Raji (cell line): ENCODE data around the gene ATP9A.

Experiments
- POLR2A ChIP-seq: IDR thresholded peaks from 2 replicates; pipeline ENCODE4 v1.6.1; 2011; ENCODE audit warnings: low read depth, low read length, control low read depth; ENCODE audit not compliant: insufficient read depth

ATP9A gene

DNA sequence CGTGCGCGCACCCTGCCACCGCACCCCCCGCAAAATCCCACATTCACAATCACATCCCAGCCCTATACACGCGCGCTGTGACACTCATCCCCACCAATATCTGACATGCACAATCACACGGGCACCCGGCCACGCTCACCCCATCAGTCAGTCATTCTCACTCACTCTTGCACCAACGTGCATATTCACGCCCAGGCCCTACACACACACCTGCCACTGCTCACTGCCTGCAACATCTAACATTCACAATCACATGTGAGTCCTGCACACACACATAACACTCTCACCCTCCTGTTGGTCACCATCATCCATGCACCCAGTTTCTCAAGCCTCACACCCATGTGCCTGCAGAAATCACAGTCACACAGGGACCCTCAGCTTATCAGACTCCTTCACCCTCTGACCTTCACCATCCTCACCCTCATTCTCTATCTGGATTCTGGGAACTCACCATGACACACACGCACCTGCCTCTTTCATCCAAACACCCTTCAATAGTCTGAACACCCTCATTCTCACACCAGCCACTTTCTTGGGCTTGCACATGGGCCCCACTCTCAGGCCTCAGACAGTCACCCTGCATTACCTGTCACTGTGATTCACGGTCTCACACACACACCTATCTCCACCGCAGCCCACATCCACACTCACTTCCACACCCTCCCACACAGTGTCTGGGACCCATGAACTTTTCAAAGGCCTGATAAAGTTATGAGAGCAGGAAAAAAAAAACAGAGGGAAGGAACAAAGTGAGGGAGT, 748 bp upstream of the ATP9A start:
- no peak for TF ChIP-seq POLR2A

DNA sequence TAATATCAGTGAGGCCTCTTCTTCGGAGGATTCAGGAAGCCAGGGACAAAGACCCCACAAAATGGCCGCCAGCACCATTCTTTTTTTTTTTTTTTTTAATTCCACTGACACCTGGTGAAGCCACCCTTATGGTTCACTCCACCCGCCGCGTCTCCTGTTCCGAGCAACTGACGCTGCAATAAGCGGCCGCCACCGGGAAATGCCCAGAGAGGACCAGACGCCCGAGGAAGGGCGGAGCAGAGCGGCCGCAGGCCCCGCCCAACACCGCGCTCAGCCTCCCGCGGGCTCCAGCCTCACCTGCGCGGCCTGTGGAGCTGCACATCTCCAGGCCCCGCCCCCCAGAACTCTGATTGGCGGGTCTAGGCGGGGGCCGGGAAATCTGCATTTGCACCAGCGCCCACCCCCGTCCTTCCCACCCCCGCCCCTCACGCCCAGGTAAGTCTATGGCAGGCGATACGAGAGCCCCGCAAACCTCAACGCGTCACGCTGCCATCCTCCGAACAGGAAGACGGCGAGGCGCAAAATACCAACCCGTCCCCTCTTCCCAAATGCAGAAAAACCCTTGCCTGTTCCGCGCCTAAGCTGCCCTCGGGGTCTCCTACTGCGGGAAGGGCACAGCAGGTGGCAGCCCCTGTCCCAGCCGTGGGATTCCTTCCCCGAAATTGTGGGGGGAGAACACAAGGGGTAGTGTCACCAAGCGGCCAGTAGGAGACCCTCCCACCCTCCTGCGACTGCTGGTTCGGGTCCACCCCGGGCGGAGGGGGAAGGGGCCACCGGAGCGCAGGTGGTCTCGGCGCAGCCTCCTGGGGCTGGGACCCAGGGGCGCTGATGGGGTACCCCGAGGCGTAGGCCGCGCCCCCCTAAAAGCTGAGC, 960 bp downstream of the ATP9A start:
- no peak for TF ChIP-seq POLR2A

DNA sequence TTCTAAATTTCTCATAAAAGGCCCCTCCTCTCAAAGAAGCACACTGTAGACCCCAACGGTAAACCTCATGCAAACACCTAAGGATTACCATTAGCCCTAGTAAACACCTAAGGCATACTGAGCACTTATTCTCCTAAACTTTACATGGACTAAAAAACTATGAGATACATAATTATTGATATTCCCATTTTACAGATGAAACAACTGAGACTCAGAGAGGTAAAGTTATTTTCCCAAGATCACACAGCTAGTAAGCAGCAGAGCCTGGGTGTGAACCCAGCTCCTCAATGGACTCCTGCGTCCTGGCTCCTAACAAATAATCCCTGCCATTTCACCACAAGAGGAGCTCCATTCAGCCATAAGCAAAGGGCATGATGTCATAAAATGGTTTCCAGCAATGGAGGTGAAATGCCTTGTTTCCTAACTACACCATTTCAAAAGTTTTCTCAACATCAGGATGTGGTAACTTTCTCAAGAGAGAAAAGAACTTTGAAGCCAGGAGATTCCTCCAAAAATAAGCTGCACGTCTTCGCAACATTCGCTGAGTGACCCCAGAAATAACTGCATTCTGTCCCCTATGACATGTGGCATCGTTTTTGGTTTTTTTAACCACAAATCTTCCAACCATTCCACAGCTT, 4.1 kb downstream of the ATP9A start:
- no peak for TF ChIP-seq POLR2A

DNA sequence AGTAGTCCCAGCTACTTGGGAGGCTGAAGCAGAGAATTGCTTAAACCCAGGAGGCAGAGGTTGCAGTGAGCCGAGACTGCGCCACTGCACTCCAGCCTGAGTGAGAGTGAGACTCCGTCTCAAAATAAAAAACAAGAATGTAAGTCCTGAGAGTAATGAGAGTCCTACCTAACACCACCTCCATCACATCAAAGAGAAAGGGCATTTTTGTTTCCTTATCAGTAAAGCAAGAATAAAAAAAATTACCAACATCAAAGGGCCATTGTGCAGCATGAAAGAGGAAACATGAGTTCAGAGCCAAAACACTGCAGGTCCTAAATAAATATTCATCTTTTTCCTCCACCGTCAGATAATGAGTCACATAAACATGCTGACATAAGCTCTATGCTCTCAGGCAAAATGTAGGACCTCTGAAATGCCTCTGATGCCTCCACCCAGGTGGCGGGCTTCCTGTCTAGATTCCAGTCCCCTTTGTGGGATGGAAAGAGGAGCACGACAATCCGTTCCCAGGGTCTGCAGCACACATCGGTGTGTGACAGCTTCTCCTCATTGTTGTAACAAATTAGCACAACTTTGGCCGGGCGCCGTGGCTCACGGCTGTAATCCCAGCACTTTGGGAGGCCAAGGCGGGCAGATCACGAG, 7.2 kb downstream of the ATP9A start:
- TF ChIP-seq POLR2A: no peak

DNA sequence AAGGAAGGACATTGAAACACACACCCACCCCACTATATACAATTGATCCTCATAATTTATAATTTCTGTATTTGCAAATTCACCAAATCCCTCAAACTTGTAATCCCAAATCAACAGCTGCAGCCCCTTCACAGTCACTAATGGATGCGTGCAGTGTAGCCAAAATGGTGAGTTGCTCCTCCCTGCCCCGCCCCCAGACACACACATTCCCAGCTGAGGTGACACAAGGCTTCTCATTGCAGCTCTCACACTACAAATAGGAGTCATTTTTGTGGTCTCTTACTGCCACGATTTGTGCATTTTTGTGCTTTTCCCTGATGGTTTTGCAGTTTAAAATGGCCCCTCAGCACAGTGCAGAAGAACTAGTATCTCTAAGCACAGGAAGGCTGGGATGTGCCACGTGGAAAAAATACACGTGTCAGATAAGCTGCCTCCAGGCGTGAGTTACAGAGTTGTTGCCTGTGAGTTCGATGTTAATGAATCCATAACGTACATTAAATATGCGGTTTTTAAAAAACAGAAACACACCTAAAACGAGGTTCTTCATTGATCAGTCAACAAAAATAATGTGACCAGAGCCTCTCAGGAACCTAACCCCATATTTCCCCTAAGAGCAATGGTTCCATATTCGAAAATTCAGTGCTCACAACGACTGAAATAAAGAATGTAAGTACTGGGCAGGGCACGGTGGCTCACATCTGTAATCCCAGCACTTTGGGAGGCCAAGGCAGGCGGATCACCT, 8.2 kb downstream of the ATP9A start:
- no peak for TF ChIP-seq POLR2A

DNA sequence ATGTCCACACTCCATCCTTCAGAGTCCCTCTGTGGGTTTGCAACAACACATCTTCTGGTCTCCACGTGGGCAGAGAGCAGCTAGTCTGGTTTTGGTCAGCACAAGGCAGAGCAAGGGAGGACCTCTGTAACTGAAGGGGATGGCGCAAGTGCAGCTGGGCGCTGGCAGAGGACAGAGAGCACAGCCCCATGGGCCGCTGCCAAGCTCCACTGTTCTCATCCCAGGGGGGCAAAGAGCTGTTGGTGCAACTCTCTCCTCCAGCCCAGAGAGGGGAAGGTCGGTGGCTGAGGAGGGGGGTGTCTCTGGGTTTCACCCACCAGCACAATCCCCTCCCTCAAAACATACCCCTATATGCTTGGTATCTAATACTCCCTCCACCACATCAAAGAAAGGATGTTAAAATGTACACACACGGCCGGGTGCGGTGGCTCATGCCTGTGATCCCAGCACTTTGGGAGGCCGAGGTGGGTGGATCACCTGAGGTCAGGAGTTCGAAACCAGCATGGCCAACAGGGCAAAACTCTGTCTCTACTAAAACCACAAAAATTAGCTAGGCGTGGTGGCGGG, 9.1 kb downstream of the ATP9A start:
- no peak for TF ChIP-seq POLR2A

DNA sequence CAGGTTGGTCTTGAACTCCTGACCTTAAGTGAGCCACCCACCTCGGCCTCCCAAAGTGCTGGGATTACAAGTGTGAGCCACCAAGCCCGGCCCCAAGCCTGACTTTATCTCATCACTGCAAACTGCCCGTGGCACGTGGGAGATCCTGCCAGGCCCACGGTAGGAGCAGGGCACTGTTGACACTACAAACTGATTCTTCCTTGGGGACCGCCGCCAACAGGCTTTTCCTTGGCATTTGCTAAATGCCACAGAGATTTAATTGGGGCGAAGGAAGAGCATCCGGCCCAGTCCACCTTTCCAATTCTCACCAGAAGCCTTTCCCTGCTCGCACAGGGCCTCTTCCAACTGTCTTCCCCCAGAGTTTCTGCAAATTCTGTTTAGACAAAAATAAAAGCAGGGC, 11.0 kb downstream of the ATP9A start:
- TF ChIP-seq POLR2A: no peak

DNA sequence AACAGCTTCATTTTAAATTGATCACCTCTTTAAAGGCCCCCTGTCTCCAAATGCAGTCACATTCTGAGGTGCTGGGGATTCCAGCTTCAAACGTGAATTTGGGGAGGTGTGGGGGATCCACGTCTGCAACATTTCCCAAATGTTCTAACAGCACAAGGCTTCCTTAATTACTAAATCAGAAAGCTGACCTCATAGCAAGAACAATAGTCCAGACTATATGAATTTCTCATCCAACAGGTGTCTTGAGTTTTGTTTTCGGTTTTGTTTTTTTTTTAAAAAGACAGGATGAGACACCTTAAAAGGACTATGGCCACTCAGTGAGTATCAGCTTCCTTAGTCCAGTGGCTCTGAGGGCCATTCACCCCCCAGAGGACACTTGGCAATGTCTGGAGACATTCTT, 11.5 kb downstream of the ATP9A start:
- no peak for TF ChIP-seq POLR2A

DNA sequence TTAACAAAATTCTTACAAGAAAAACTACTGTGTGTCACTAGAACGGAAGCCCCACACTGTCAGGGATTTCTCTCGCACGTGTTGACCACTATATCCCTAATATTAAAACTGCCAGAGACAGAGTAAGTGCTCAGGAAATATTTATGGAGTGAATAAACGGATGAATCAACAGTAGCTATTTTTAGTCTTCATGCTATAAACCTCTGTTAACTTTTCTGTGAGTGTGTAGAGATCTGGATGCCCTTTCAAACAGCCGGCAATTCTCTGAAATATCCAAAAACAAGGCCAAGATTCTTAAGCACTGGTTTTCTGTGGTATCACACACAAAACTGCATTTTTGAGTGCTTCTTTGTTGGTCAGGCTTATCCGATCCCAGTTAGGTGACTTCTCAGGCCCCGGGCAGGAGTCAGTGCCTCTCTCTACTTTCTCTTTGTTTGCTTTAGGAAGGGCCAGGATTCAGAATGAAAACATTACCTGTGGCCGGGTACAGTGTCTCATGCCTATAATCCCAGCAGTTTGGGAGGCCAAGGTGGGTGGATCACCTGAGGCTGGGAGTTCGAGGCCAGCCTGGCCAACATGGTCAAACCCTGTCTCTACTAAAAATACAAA, 15.7 kb downstream of the ATP9A start:
- TF ChIP-seq POLR2A: no peak

DNA sequence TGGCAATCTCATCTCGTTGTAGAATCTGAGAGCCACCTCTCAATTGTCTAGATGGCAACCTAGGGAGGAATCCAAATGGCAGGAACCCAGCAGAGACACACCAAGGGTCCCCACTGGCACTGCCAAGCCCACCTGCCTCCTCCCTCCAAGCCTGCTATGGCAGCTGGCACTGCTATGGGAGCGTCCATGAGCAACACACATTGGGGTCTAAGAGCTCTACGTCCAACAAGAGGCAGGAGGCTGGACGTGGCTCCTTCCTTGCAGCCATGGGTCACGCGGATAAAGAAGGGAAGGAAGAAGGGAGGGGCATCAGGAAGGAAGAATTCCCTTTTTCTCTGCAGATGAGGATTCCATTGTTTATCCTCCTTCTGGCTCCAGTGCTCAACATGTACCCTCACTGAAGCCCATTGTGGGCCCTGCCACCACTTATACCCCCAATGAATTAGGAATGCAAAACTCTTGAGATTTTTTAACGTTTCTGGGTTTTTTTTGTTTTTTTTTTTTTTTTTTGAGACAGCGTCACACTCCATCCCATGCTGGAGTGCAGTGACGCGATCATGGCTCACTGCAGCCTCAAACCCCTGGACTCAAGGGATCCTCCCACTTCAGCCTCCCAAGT, 17.3 kb downstream of the ATP9A start:
- no peak for TF ChIP-seq POLR2A

DNA sequence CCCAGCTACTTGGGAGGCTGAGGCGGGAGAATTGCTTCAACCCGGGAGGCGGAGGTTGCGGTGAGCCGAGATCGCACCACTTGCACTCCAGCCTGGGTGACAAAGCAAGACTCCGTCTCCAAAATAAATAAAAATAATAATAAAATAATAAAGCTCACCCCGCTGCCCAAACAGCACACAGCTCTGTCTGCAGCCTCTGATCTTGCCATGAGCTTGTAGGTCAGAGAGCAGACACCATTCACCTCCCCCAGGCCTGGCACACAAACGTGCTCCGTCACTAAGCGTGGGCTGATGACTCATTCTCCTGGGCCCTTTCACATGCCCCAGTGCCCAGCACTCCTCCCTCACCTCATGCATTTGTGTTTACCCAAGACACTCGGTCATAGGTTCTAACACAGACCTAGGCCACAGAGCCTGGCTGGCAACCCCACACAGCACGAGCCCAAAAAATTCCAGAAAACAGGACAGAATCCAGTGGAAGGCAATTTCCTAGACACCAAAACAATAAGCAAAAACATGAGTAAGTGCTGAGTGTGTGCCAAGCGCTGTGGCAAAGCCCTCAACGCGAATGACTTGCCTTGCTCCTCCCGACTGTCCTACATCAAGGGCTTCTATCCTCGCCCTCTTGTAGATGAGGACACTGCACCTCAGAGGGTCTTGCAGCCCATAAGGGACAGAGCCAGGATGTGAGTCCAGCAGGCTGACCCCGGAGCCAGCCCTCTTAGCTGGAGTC, 18.0 kb downstream of the ATP9A start:
- no peak for TF ChIP-seq POLR2A

DNA sequence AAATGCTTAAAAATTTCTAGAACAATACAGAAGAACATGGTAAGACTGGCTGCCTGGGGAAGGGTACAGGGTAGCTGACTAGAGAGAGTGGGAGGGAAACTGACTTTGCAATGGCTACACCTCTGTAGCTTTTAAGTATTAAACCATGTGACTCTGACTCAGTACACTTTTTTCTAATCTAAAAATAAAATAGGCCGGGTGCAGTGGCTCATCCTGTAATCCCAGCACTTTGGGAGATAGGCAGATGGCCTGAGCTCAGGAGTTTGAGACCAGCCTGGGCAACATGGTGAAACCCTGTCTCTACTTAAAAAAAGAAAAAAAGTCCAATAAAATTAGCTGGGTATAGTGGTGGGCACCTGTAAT, 18.5 kb downstream of the ATP9A start:
- no peak for TF ChIP-seq POLR2A

DNA sequence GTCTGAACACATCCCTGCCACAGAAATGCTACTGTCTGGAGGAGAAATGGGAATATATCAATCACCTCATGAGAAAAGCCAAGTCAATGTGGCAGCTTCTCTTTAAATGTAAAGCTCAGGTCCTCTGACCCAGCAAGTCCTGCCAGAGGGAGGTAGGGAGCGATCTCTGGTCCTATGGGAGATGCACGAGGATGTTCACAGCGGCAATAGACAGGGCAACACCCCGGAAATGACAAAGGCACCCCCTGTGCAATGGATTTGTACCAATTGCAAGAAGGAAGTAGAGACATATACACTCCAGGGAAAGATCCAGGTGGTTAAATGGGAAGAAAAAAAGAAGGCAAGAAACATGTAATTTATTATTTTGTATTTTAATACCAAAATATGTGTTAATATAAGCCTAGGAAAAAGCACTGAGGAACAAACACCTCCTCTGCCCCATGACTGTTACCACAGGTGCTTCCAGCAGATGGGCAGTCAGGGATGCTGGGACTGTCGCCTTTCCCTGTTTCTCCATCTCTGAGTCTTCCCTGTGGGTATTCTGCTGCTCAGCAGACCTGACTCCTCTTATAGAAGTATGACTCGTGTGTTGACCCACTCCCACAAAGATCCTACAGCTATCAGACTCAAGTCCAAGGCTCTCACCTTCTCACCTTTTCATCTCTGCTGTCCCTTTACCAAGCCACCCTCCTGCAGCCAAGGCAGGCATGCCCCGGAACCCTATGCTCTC, 20.8 kb downstream of the ATP9A start:
- TF ChIP-seq POLR2A: no peak

DNA sequence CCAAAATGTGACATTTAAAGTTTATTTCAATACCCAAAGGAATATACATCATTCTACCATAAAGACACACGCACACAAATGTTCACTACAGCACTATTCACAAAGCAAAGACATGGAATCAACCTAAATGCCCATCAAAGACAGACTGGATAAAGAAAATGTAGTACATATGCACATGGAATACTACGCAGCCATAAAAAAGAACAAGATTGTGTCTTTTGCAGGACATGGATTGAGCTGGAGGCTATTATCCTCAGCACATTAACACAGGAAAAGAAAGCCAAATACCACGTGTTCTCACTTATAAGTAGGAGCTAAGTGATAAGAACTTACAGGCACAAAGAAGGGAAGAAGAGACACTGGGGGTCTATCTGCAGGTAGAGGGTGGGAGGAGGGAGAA, 22.4 kb downstream of the ATP9A start:
- no peak for TF ChIP-seq POLR2A
